Measurements from ENCODE around the gene ZBTB43. TPM values are rescaled to one million over a fixed set of nuclear protein-coding genes. Genes with fewer than 3 reads are reported as not detected.

Gene ZBTB43
- total RNA-seq, 1 donor from 2014 or later: 21.5 TPM

GRCh38 chr9:126875756-126876510, 71.1 kb downstream of the ZBTB43 start:
- Histone ChIP-seq H3K4me3 (ENCODE audit: insufficient read depth, low read depth, low read length) (no peak overlapping the region), H3K27me3 (ENCODE audit: insufficient read depth, low read length) (no peaks in the 10 kb centered on the region), H3K27ac (ENCODE audit: low read depth, low read length) (no peak overlapping the region), H3K9ac (ENCODE audit: low read length) (no peak overlapping the region), H3K9me3 (ENCODE audit: insufficient read depth, low read depth, low read length) (no peaks in the 10 kb centered on the region), H3K4me2 (ENCODE audit: low read length) (no peak overlapping the region), H3K4me1 (ENCODE audit: insufficient read depth, low read length) (no peaks in the 10 kb centered on the region), H4K20me1 (ENCODE audit: insufficient read depth, low read length) (peaks cover 57% of the 10 kb centered on the region), H2AFZ (ENCODE audit: low read depth, low read length) (no peak overlapping the region), H3K79me2 (ENCODE audit: insufficient read depth, low read length) (peaks cover 50% of the 10 kb centered on the region), H3K36me3 (ENCODE audit: insufficient read depth, low read length) (peaks cover 11% of the 10 kb centered on the region)
- FAIRE-seq (no peak), DNase-seq (ENCODE audit: low read depth) (no peak)
- peaks cover 19% of the 10 kb centered on the region for H3K36me3 Mint-ChIP-seq (ENCODE audit: low read depth, unreplicated experiment)
- no peak overlapping the region for H3K4me3 Mint-ChIP-seq (ENCODE audit: unreplicated experiment)
- peaks cover 2% of the 10 kb centered on the region for H3K9me3 Mint-ChIP-seq (ENCODE audit: unreplicated experiment)
- TF ChIP-seq CTCF (IDR thresholded peaks at IDR 0.05; ENCODE audit: insufficient read depth, low read depth, low read length): no peak
- TF ChIP-seq EZH2 (IDR thresholded peaks at IDR 0.05; ENCODE audit: insufficient read depth, low read length): no peak
- no peaks in the 10 kb centered on the region for H3K27me3 Mint-ChIP-seq (ENCODE audit: low read depth, unreplicated experiment)
- H3K27ac Mint-ChIP-seq (ENCODE audit: unreplicated experiment): no peak overlapping the region
- peaks cover 20% of the 10 kb centered on the region for H3K4me1 Mint-ChIP-seq (ENCODE audit: low read depth, unreplicated experiment)

GRCh38 chr9:126876531-126876930, 71.7 kb downstream of the ZBTB43 start:
- H3K9ac ChIP-seq (ENCODE audit: low read length): no peak overlapping the region
- no peaks in the 10 kb centered on the region for H3K4me1 ChIP-seq (ENCODE audit: insufficient read depth, low read length)
- Mint-ChIP-seq H3K27me3 (ENCODE audit: low read depth, unreplicated experiment) (no peaks in the 10 kb centered on the region), H3K27ac (ENCODE audit: unreplicated experiment) (no peak overlapping the region), H3K9me3 (ENCODE audit: unreplicated experiment) (peaks cover 2% of the 10 kb centered on the region), H3K4me1 (ENCODE audit: low read depth, unreplicated experiment) (peaks cover 20% of the 10 kb centered on the region), H3K4me3 (ENCODE audit: unreplicated experiment) (no peak overlapping the region), H3K36me3 (ENCODE audit: low read depth, unreplicated experiment) (peaks cover 19% of the 10 kb centered on the region)
- no peaks in the 10 kb centered on the region for H3K27me3 ChIP-seq (ENCODE audit: insufficient read depth, low read length)
- H3K79me2 ChIP-seq (ENCODE audit: insufficient read depth, low read length): peaks cover 48% of the 10 kb centered on the region
- H3K9me3 ChIP-seq (ENCODE audit: insufficient read depth, low read depth, low read length): no peaks in the 10 kb centered on the region
- H3K36me3 ChIP-seq (ENCODE audit: insufficient read depth, low read length): peaks cover 11% of the 10 kb centered on the region
- DNase-seq (ENCODE audit: low read depth): no peak
- H3K27ac ChIP-seq (ENCODE audit: low read depth, low read length): no peak overlapping the region
- no peak overlapping the region for H2AFZ ChIP-seq (ENCODE audit: low read depth, low read length)
- H4K20me1 ChIP-seq (ENCODE audit: insufficient read depth, low read length): peaks cover 59% of the 10 kb centered on the region
- no peak overlapping the region for H3K4me2 ChIP-seq (ENCODE audit: low read length)
- TF ChIP-seq EZH2 (IDR thresholded peaks at IDR 0.05; ENCODE audit: insufficient read depth, low read length) (no peak), CTCF (IDR thresholded peaks at IDR 0.05; ENCODE audit: insufficient read depth, low read depth, low read length) (no peak)
- FAIRE-seq: no peak
- H3K4me3 ChIP-seq (ENCODE audit: insufficient read depth, low read depth, low read length): no peak overlapping the region

GRCh38 chr9:126877418-126877817, 72.6 kb downstream of the ZBTB43 start:
- Mint-ChIP-seq H3K36me3 (ENCODE audit: low read depth, unreplicated experiment) (peaks cover 20% of the 10 kb centered on the region), H3K4me3 (ENCODE audit: unreplicated experiment) (no peak overlapping the region), H3K4me1 (ENCODE audit: low read depth, unreplicated experiment) (peaks cover 20% of the 10 kb centered on the region), H3K9me3 (ENCODE audit: unreplicated experiment) (peaks cover 2% of the 10 kb centered on the region), H3K27ac (ENCODE audit: unreplicated experiment) (no peak overlapping the region), H3K27me3 (ENCODE audit: low read depth, unreplicated experiment) (no peaks in the 10 kb centered on the region)
- Histone ChIP-seq H3K4me3 (ENCODE audit: insufficient read depth, low read depth, low read length) (no peak overlapping the region), H4K20me1 (ENCODE audit: insufficient read depth, low read length) (peaks cover 64% of the 10 kb centered on the region), H3K9ac (ENCODE audit: low read length) (no peak overlapping the region), H3K9me3 (ENCODE audit: insufficient read depth, low read depth, low read length) (no peaks in the 10 kb centered on the region), H3K4me2 (ENCODE audit: low read length) (no peak overlapping the region), H3K4me1 (ENCODE audit: insufficient read depth, low read length) (no peaks in the 10 kb centered on the region), H3K27ac (ENCODE audit: low read depth, low read length) (no peak overlapping the region), H2AFZ (ENCODE audit: low read depth, low read length) (no peak overlapping the region), H3K79me2 (ENCODE audit: insufficient read depth, low read length) (peaks cover 44% of the 10 kb centered on the region), H3K36me3 (ENCODE audit: insufficient read depth, low read length) (peaks cover 11% of the 10 kb centered on the region), H3K27me3 (ENCODE audit: insufficient read depth, low read length) (no peaks in the 10 kb centered on the region)
- FAIRE-seq: no peak
- TF ChIP-seq EZH2 (IDR thresholded peaks at IDR 0.05; ENCODE audit: insufficient read depth, low read length) (no peak), CTCF (IDR thresholded peaks at IDR 0.05; ENCODE audit: insufficient read depth, low read depth, low read length) (no peak)
- DNase-seq (ENCODE audit: low read depth): no peak

All from astrocyte (in vitro differentiated cells and primary cell).